ENCODE results near the gene ARID2. TPM values are rescaled to one million over a fixed set of nuclear protein-coding genes. Genes with fewer than 3 reads are reported as not detected.

ARID2 gene
- total and polyA plus RNA-seq, 2 donors from 2014 or later = 4.4 to 35.7 TPM

DNA sequence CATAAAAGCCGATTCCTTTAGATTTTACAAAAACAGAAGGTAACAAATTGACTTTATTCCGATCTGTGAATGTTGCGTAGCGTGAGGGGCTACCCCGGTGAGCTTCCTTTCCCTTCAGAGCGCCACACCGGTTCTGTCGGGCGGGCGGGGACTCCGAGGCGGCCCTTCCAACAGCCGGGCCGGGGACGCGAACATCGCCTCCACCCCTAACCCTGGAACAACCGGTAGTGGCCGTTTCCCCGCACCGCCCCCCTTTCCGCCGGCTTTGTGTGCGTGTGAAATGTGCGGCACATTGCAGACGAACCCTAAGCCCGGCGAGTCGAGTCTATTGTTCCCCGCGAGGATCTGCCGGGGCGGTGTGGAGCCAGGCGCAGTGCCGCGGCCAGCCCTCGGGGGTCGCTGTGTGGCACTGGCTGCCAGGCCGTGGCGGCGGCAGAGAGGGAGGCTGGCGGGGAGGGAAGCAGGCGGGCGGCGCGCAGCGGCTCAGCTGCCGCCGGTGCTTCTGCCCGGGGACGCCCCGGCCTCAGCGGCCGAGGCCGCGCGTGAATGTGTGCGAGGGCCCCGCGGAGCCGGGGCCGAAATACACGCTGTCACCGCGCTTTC is 775 bp upstream of the ARID2 start:
- no peak for FAIRE-seq

DNA sequence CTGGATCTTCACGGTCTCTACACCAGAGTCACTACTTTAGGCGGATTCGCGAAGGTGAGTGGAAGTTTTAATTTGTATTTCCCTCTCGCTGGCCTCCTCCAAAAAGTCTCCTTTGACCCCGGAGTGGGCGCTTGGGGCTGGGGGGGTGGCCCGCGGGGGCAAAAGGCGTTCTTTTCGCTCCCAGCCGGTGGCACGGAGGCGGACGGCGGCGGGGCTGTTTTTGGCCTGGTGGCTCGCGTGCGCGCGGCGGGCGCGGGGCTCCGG is 510 bp downstream of the ARID2 start:
- H3K36me3 ChIP-seq (ENCODE audit: control insufficient read depth in 2 of 3, insufficient read depth in 3 of 3, low read length in 3 of 3) = no peaks in the 10 kb centered on the region
- peaks cover 5 to 9% (median 8%) of the 10 kb centered on the region in 3 donors for H3K4me1 ChIP-seq (ENCODE audit: control insufficient read depth in 2 of 3, insufficient read depth in 2 of 3, low read depth in 1 of 3, low read length in 3 of 3)
- intact Hi-C loops (cut with DNase I) = no loop called here
- FAIRE-seq (no peak), DNase-seq (peak in 1 of 5 donors; percentile 82)
- H3K27ac ChIP-seq (ENCODE audit: low read depth in 2 of 2, low read length in 2 of 2) = peak overlapping the region; percentile 96
- no peaks in the 10 kb centered on the region for H3K27me3 ChIP-seq (ENCODE audit: control insufficient read depth, insufficient read depth, low read length)
- TF ChIP-seq, protein P1, sequence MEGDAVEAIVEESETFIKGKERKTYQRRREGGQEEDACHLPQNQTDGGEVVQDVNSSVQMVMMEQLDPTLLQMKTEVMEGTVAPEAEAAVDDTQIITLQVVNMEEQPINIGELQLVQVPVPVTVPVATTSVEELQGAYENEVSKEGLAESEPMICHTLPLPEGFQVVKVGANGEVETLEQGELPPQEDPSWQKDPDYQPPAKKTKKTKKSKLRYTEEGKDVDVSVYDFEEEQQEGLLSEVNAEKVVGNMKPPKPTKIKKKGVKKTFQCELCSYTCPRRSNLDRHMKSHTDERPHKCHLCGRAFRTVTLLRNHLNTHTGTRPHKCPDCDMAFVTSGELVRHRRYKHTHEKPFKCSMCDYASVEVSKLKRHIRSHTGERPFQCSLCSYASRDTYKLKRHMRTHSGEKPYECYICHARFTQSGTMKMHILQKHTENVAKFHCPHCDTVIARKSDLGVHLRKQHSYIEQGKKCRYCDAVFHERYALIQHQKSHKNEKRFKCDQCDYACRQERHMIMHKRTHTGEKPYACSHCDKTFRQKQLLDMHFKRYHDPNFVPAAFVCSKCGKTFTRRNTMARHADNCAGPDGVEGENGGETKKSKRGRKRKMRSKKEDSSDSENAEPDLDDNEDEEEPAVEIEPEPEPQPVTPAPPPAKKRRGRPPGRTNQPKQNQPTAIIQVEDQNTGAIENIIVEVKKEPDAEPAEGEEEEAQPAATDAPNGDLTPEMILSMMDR (IDR thresholded peaks at IDR 0.05; ENCODE audit: borderline replicate concordance, extremely low read depth, insufficient read depth) = no peak
- peak overlapping the region; percentile 57 to 80 (median 74) for H3K4me3 ChIP-seq (ENCODE audit: low read length in 3 of 3)
- H3K9me3 ChIP-seq (ENCODE audit: control insufficient read depth in 2 of 3, insufficient read depth in 1 of 3, low read length in 3 of 3) = no peaks in the 10 kb centered on the region
- peak overlapping the region; percentile 44 to 93 (median 91) for H3K9ac ChIP-seq (ENCODE audit: low read length in 3 of 3)

More for the DNA sequence above, 775 bp upstream of the ARID2 start:
- DNase-seq = peak; percentile 98 to 99 (median 99)
- intact Hi-C loops (cut with DNase I) = no loop called here
- TF ChIP-seq, protein P1 (IDR thresholded peaks at IDR 0.05; ENCODE audit: borderline replicate concordance, extremely low read depth, insufficient read depth) = peak; percentile 83
- Histone ChIP-seq H3K4me3 (ENCODE audit: low read length in 3 of 3) (peak overlapping the region; percentile 90 to 98 (median 98)), H3K27me3 (ENCODE audit: control insufficient read depth, insufficient read depth, low read length) (no peaks in the 10 kb centered on the region), H3K36me3 (ENCODE audit: control insufficient read depth in 2 of 3, insufficient read depth in 3 of 3, low read length in 3 of 3) (no peaks in the 10 kb centered on the region), H3K27ac (ENCODE audit: low read depth in 2 of 2, low read length in 2 of 2) (peak overlapping the region; percentile 96 to 97), H3K4me1 (ENCODE audit: control insufficient read depth in 2 of 3, insufficient read depth in 2 of 3, low read depth in 1 of 3, low read length in 3 of 3) (peaks cover 5 to 14% (median 9%) of the 10 kb centered on the region in 3 donors), H3K9ac (ENCODE audit: low read length in 3 of 3) (peak overlapping the region; percentile 64 to 92 (median 92)), H3K9me3 (ENCODE audit: control insufficient read depth in 2 of 3, insufficient read depth in 1 of 3, low read length in 3 of 3) (no peaks in the 10 kb centered on the region)

DNA sequence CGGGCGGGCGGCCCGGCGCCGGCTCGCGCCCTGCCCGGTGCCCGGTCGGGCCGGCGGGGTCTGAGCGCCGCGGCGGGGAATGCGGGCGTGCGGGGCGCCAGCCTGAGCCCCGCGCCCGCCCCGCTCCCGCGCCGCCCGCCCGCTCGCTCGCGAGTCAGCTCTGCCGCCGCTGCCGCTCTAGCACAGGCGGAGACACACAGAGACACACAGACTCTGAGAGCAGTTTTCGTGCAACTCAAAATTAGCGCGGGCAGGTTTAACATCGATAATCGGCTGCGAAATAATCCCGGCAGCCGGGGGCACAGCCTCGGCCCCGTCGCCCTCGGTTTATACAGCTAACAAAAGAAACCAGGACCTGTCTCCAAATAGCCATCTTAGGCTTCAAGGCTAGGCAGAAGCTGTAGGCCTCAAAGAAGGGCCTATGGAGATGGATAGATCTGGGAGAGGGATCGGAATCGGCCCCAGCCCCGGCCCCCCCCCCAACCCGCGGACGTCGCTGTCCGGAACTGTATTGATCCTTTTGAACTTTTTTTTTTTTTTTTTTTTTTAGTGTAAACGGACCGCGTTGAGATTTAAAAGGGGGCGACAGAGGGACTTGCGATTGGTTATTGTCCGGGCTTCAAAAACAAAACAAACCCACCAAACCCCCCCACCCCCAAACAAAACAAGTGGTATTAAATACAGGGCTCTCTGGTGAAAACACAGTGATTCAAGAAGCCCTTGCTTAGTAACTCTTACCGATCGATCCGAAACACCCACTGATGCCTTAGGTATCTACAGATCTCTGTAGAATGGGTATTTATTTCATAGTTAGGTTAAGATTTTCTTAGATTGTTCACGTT is 1.1 kb downstream of the ARID2 start:
- H3K4me3 ChIP-seq (ENCODE audit: low read length in 3 of 3) = peak overlapping the region; percentile 66 to 88 (median 83)
- H3K36me3 ChIP-seq (ENCODE audit: control insufficient read depth in 2 of 3, insufficient read depth in 3 of 3, low read length in 3 of 3) = no peaks in the 10 kb centered on the region
- intact Hi-C loops (cut with DNase I) = no loop called here
- H3K27ac ChIP-seq (ENCODE audit: low read depth in 2 of 2, low read length in 2 of 2) = peak overlapping the region; percentile 90 to 96
- FAIRE-seq (no peak), DNase-seq (peak; percentile 62 to 85 (median 76))
- H3K9me3 ChIP-seq (ENCODE audit: control insufficient read depth in 2 of 3, insufficient read depth in 1 of 3, low read length in 3 of 3) = no peaks in the 10 kb centered on the region
- no peaks in the 10 kb centered on the region for H3K27me3 ChIP-seq (ENCODE audit: control insufficient read depth, insufficient read depth, low read length)
- H3K4me1 ChIP-seq (ENCODE audit: control insufficient read depth in 2 of 3, insufficient read depth in 2 of 3, low read depth in 1 of 3, low read length in 3 of 3) = peaks cover 5 to 6% (median 6%) of the 10 kb centered on the region in 3 donors
- TF ChIP-seq, protein P1 (IDR thresholded peaks at IDR 0.05; ENCODE audit: borderline replicate concordance, extremely low read depth, insufficient read depth) = no peak
- peak overlapping the region; percentile 90 to 96 (median 91) for H3K9ac ChIP-seq (ENCODE audit: low read length in 3 of 3)
